ENCODE data around the gene TMEM190.

TMEM190 gene

GRCh38 chr19:55373993-55374757, 2.5 kb upstream of the TMEM190 start:
- no peak for TF ChIP-seq CTCF (IDR thresholded peaks at IDR 0.05; ENCODE audit: insufficient read depth, low read depth, low read length, missing control alignments)
- no peak for DNase-seq (ENCODE audit: low read depth)
- no peak overlapping the region for H3K4me3 ChIP-seq (ENCODE audit: low read depth, low read length)

GRCh38 chr19:55377356-55378131, 918 bp downstream of the TMEM190 start:
- no peak for DNase-seq (ENCODE audit: low read depth)
- H3K4me3 ChIP-seq (ENCODE audit: low read depth, low read length) = no peak overlapping the region
- TF ChIP-seq CTCF (IDR thresholded peaks at IDR 0.05; ENCODE audit: insufficient read depth, low read depth, low read length, missing control alignments) = no peak

- no peak for DNase-seq (ENCODE audit: low read depth)
- TF ChIP-seq CTCF (IDR thresholded peaks at IDR 0.05; ENCODE audit: insufficient read depth, low read depth, low read length, missing control alignments) = no peak
- no peak overlapping the region for H3K4me3 ChIP-seq (ENCODE audit: low read depth, low read length)
Observed at GRCh38 chr19:55379174-55379573, 2.5 kb downstream of the TMEM190 start.

- no peak overlapping the region for H3K4me3 ChIP-seq (ENCODE audit: low read depth, low read length)
- DNase-seq (ENCODE audit: low read depth) = no peak
- TF ChIP-seq CTCF (IDR thresholded peaks at IDR 0.05; ENCODE audit: insufficient read depth, low read depth, low read length, missing control alignments) = no peak
Observed at GRCh38 chr19:55382013-55382412, 5.4 kb downstream of the TMEM190 start.

- H3K4me3 ChIP-seq (ENCODE audit: low read depth, low read length) = peak overlapping the region; percentile 59; the same call in 1 of the 2 replicates
- DNase-seq (ENCODE audit: low read depth) = no peak
- TF ChIP-seq CTCF (IDR thresholded peaks at IDR 0.05; ENCODE audit: insufficient read depth, low read depth, low read length, missing control alignments) = no peak
Observed at GRCh38 chr19:55382522-55383054, 6.0 kb downstream of the TMEM190 start.

GRCh38 chr19:55383279-55384130, 6.9 kb downstream of the TMEM190 start:
- peak; percentile 89 for DNase-seq (ENCODE audit: low read depth)
- TF ChIP-seq CTCF (IDR thresholded peaks at IDR 0.05; ENCODE audit: insufficient read depth, low read depth, low read length, missing control alignments) = peak; percentile 24
- H3K4me3 ChIP-seq (ENCODE audit: low read depth, low read length) = peak overlapping the region; percentile 74
